ENCODE measurements around the gene ANK3.
A peak's percentile ranks its signal among the peaks of the same experiment; 100 is the strongest.

The ANK3 gene

DNA sequence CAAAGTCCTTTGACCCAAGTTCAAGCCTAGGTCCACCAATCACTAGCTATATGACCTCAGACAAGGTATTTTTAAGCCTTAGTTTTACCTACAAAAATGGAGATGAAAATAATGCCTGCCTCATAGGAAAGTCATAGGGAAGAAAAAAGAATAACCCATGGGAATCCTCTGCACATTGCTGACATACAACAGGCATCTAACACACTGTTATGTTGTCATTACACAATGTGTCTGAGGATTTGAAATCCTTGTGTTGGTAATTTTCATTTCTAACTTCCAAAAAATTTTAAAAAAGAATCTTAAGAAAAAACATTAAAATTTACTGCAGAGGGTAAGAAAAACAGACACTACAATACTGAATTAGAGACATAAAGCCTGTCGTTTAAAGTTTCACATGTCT, 5.7 kb downstream of the ANK3 start:
- DNase-seq (ENCODE audit: extremely low spot score, insufficient read length, low read depth) (no peak), FAIRE-seq (no peak)

DNA sequence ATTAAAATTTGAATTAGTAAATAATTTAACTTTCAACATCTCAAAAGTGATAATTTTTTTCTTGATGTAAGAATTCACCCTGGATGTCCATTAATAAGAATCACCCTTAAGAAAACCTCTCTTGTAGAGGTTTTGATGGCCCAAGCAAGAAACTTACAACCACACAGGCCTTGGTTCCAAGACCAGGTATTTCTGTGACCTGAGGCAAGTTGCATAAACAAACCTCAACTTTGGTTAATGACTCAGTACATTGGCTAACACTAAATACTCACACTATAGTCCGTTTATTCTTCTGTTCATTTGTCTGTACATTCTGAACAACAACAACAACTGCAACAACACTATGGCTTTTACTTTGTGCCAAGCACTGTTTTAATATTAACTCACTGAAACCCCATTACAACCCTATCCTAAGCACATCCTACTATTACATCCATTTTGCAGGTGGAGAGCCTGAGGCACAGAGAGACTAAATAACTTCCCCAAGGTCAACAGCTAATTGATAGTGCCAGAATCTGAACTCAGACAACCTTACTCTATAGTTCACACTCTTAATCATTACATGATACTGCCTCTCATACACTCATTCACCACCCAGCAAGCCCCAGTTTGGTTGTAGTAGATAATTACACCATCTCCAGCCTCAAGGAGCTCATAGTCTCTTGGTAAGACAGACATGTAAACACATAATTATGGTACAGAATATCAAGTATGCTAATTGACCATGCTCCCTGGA, 6.6 kb downstream of the ANK3 start:
- FAIRE-seq = no peak
- no peak for DNase-seq (ENCODE audit: extremely low spot score, insufficient read length, low read depth)

DNA sequence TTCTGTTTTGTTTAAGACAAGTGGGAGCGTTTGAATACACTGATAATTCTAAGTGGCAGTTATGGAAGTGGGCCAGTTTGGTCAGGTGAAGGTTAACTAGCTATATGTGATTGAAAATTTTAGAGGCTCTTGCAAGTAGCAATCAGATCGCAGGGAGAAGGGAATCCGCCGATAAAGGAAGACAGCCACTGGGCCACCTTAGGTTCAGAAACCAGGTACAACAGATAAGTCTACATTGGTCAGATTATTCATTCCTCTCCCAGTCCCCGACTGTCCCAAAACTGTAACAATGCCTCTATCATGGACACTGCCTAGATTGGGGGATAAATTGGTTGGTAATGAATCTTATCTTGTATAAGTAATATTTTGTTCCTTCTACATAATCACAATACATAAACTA, 8.9 kb downstream of the ANK3 start:
- no peak for FAIRE-seq
- no peak for DNase-seq (ENCODE audit: extremely low spot score, insufficient read length, low read depth)

DNA sequence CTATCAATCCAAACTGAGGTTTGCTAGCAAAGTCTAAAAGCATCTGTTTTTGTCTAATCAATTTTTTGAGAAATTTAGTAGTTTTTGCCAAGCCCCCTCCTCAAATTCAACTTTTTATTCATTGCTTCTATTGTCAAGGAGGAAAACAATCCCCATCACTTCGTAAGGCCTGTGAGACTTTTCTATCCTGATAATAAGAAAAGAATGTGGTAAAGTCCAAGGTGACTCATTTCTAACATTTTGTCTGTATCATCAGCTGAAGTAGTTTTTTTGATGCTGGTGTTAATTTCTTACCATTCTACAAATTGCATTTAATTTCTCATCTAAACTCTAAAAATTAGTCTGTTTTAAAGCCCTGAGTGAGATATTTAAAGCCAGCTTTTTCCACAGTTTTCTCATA, 11.7 kb downstream of the ANK3 start:
- no peak for DNase-seq (ENCODE audit: extremely low spot score, insufficient read length, low read depth)
- no peak for FAIRE-seq

DNA sequence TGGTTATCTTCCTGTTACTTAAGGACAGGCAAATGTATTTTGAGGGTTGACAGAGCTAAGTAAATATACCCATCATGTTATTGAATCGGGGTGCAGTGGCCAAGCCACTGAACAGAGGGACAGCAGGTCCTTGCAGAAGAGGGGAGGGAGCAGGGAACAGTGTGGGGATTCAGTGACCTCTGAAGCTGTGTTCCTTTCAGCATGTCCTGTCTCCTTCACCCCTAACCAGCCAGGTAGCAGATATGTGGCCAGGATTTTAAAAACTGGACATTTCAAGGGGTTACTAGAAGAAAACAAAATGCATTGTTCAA, 12.7 kb downstream of the ANK3 start:
- FAIRE-seq = no peak
- DNase-seq (ENCODE audit: extremely low spot score, insufficient read length, low read depth) = no peak

DNA sequence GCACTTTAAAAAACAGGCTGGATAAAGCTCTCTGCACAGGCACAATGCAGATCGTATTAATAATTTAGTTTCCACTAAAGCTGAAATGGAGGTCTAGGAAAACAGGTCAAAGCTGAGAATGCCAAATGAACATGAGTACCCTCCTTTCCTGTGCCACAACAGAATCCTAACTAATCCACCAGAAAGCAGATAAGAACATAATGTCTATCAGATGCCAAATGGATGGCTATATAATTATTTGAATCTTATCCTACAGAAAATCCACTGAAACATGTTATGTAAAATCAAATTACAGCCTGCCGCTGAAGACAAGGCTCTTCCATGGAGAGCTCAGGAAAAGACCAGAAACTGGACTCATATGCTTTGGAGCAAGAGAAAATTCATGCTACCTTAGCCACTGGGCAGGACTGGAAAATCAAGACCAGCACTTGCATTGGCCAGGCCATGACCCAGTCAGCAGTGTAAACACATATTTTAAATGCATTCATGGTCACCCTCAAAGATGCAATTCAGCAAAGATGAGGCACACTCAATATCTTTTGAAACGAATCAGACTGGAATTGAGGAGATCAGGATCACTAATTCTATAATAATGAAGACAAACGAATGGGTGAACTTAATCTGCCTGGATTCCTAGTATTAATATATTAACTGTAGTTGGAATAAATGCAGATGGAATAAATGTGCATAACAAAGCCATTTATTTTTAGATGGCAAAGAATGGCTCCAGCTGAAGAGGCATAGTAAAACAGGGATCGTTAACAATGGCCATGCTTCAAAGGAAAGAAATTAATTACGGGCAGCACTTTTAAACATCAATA, 13.2 kb downstream of the ANK3 start:
- no peak for DNase-seq (ENCODE audit: extremely low spot score, insufficient read length, low read depth)
- no peak for FAIRE-seq

DNA sequence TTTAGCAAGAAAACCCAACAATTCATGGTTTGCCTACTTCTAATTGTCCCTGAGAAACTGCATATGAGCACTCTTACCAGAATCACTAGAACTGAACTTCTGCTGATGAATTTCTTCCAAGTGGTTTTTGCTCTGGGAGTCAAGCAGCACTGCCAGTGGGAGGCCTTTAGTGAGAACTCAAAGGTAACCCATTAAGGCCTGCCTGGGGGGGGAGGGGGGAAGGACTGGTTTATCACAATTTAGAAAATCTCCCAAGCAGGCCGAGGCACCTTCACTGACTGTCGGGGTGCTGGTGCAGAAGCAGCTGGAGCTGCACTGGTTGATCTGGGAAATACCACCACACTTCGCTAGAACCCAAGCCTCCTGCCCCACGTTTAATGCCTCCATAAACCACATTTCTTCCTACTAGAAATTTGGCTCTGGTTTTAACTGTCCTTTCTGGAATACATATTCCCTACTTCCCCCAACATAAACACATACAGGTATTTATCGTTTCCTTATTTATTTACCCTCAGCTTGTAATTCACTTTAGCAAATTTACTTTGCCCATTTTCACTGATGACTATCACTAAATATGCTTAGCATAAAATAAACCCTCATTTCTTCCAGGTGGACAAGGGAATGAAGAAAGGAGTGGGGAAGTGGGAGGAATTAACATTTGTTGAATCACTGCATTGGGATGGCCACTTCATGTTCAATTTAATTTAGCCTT, 14.2 kb downstream of the ANK3 start:
- DNase-seq (ENCODE audit: extremely low spot score, insufficient read length, low read depth) (no peak), FAIRE-seq (no peak)

DNA sequence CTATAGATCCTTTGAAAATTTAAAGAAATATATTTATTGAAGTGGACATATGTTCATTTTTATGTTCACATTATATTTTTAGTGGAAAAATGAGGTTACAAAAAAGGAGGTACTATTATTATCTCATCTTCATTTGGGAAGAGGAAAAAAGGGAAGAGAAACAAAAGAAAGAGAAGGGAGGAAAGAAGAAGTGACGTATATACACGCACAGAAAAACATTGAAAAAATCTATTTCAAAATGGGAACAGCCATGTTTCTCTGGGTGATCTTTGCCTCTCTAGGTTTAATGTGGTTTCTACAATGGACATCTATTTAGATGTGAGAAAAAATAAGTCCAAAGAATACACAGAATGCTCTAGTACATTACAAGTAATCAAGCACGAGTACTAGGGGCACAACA, 14.8 kb downstream of the ANK3 start:
- DNase-seq (ENCODE audit: extremely low spot score, insufficient read length, low read depth) = no peak
- FAIRE-seq = no peak

DNA sequence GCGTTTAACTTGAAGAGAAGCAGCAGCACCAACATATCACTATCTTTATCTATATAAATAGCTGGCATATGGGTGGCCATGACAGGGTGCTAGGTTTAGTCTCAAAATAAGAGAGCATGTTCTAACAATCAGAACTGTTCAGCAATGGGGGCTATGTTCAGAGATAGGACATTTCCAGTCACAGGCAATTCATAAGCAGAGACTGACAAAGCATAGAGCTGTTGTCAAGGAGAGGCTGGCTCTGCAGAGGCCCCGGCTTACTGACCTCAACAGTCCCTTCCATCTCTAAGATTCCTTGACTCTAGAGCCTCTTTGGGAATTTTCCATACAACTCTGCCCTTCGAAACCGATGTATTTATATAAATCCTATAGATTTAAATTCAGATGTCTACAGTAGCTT, 17.2 kb downstream of the ANK3 start:
- no peak for FAIRE-seq
- DNase-seq (ENCODE audit: extremely low spot score, insufficient read length, low read depth) = no peak

DNA sequence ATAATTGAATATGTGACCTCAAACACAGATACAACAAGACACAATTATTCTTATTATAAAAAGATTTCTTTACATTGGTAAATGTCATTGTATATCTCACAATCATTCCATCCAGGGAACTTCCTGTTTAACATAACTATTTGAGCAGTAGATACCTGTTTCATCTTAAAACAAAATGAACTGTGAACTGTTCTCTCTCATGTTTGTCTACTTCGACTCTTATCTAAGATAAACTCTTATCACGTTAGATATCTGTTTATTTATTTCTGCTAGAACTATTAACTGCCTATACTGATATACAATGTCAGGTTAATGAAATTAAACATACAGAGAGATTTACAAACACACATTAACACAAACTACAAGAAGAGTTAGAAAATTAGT, 20.1 kb downstream of the ANK3 start:
- DNase-seq (ENCODE audit: extremely low spot score, insufficient read length, low read depth) (no peak), FAIRE-seq (no peak)

DNA sequence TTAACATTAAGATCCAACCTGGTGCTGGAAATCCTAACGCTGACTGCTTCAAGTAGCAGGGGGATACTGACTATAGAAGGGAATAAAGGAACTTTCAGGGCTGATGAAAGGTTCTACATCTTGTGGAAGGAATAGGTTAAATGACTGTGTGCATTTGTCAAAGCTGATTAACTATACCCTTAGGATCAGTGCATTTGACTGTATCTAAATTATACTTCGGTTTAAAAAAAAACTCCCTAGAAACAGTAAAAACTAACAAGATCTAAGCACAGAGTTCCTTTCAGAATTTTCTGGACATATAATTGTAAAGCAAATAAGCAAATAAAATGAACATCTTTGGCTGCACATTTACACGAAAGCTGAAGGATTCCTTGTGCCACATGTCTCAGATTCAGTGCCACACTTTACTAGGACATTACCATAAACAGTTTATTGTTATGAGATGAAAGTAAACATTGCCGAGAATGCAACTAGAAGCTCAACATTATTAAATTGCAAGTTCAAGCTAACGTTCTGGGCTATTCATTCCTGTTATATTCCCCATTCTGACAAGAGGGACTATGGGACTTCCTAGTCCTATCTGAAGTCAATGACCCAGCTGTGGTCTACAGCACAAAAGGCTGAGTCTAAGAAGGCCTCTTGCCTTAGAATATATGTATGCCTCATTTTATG, 20.7 kb downstream of the ANK3 start:
- FAIRE-seq (no peak), DNase-seq (ENCODE audit: extremely low spot score, insufficient read length, low read depth) (no peak)

DNA sequence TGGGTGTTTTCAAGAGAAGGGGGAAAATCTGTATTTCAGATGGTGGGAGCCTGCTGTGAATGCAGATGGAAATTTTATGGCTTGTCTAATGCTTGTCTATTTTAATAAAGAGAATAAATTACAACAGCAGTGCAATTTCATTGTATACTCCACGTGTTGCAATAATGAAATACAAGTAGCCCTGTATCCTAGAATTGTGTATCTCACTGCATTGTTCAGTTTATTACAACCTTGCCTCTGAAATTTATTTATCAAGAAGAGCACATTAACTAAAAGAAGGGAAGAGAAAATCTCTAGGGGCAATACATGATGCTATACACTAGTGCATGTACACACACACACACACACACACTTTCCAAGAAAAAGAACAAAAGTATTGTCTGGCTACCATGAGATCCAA, 21.8 kb downstream of the ANK3 start:
- DNase-seq (ENCODE audit: extremely low spot score, insufficient read length, low read depth) (no peak), FAIRE-seq (no peak)

DNA sequence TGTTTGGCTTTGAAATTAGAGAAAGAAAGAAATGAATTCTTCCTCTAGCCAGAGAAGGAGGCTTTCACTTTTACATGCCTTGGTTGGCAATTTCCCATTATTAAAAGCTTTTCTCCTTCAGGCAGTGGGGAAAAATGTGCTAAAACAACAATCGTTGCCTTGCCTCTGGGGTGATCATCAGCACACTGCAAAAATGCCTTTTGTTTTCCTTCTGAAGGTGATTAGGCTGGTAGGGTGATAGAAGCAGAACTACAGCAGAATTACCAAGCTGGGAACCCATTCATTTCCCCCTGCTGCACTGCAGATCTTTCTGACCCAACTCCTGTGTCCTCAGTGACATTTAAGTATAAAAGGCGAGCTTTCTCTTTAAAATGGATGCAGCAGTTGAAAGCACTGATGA, 22.2 kb downstream of the ANK3 start:
- DNase-seq (ENCODE audit: extremely low spot score, insufficient read length, low read depth) (no peak), FAIRE-seq (no peak)

DNA sequence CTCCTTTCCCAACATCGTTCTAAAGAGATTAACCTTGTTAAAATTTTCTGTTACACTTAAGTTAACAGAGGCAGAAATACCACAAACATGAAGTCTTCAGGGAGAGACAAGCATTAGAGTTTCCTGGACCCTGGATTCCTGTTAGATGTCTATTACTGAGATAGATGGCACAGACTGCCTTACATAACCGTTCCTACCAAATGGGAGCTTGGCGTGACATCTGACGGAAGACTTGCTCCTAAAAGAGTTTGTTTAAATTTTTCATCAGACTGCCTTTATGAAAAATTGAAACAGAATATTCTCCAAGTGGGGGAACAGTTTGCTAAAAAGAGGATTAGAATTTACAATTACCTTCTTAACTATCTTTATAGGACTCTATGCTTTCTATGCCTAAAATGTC, 22.7 kb downstream of the ANK3 start:
- DNase-seq (ENCODE audit: extremely low spot score, insufficient read length, low read depth) (no peak), FAIRE-seq (no peak)

DNA sequence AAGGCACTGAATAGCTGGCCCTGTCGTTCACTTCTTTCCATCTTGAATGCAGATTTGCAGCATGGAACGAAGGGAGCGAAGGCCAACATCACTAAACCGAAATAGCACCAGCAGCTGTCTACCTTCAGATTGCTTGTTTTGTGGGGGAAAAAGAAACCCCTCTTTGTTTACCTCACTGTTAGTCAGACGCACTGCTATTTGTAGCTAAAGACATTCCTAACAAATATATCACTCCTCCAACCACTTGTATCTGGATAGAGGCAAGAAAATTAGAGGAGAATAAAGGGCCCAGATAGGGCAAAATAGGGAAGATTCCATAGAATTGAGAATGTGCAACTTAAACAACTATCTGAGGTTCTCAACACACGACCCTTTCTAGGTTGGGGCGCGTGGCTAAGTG, 26.5 kb downstream of the ANK3 start:
- DNase-seq (ENCODE audit: extremely low spot score, insufficient read length, low read depth) (no peak), FAIRE-seq (no peak)

DNA sequence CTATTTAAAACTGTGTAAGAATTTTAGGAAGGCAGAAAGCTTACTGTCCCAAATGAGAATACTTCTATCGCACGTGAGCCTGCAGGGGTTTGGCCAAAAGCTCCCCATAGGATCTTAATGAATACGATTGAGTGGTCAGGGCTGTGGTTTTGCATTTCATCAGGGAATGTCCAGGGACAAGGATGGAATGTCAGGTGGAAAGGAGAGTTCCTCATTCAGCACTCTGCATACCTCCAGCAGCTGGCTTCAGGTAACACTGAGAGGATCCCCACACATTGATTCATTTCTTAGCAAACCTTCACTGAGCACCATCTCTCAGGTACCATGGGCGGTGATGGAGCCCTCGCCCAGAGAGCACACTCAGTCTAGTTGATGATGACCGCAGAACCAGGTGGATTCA, 27.2 kb downstream of the ANK3 start:
- FAIRE-seq = no peak
- DNase-seq (ENCODE audit: extremely low spot score, insufficient read length, low read depth) = no peak

DNA sequence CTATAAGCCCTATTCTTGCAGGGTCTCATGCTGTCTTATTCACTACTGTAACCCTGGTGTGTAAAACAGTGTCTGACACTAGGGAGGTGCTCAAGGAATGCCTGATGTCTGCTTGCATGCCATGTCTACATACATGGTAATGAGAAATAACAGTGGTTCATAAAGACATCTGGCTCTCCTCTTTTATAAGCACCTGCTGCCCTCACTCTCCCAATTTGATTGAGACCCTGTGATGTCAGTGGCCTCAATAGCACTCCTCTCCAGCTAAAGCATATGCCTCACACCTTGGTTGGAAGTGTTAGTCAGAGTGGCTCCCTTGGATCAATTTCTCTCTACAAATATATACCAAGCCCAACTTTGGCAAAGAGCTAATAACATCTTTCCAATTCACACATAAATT, 30.6 kb downstream of the ANK3 start:
- DNase-seq (ENCODE audit: extremely low spot score, insufficient read length, low read depth) = no peak
- no peak for FAIRE-seq

DNA sequence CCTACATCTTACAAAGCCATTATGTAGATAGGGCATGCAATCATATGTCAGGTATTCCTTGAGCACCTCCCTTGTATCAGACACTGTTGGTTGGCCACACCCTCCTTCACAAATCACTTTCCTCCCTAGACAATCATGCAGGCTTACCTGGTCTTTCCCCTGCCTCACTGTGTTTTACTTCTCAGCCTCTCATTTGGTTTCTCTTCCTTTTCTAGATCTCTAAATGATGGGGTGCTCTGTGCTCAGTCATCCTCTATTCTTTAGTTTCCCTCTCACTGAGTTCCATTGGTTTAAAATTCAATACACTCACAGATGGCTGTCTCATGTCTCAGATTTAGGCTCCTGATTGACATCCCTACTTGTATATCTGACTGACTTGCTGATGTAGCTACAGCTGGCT, 31.4 kb downstream of the ANK3 start:
- peak; percentile 63 for FAIRE-seq

DNA sequence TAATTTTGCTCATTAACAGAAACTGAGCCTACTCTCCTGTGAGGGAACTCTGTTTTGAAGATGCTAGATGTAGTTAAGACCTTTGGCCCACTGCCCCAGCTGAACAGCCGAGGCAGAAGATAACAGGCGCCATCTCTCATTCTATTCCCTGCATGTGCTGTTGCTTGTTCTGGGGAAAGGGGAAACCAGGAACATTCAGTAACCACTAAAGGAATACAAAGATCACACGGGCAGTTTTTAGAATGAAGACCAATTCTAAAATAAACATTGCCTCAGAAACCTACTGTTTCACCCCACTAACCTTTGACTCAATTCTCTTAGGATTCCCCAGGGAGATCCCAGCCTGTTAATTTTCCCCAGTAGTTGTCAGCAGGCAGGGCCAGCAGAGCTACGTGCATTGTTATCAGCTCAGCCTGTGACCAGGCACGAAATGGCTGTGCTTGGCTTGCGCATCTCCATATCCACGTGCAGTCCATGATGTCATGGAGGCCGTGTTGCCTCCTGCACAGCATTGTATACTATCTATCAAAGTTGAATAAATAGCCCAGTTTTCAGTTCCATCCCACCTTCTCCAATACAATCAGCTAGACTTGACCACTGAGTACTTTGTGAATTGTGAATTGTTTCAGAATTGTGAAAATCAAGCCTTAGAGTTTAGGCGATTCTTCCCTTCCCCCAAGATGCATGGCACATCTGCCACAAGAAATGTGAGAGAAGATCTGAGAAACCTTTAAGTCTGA, 36.0 kb downstream of the ANK3 start:
- FAIRE-seq = peak; percentile 5
- DNase-seq (ENCODE audit: extremely low spot score, insufficient read length, low read depth) = no peak

More for the DNA sequence above, 31.4 kb downstream of the ANK3 start:
- no peak for DNase-seq (ENCODE audit: extremely low spot score, insufficient read length, low read depth)

DNA sequence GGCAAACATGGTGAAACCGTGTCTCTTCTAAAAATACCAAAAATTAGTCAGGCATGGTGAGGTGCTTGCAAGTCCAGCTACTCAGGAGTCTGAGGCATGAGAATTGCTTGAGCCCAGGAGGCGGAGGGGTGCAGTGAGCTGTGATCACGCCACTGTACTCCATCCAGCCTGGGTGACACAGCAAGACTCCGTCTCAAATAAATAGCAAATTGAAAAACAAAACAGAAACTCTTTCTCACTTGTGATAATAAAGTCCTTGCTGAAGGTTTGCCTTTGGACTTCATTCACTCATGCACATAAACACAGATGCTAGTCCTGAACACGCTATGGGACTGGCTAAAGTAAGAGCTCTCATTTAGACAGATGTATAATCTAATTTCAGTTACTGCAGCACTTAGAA, 37.6 kb downstream of the ANK3 start:
- FAIRE-seq = peak; percentile 87
- DNase-seq (ENCODE audit: extremely low spot score, insufficient read length, low read depth) = no peak

Data from GM18507 (cell line).